HEK293 (cell line): ENCODE results near the gene TCOF1.

Experiments used
- EGR2 ChIP-seq: fragments of 450-650 bp; formaldehyde crosslinking; IDR thresholded peaks from 2 replicates; pipeline ENCODE4 v1.5.1; 2016; ENCODE audit warnings: low read depth, missing biosample characterization, missing genetic modification characterization
- ZFP3 ChIP-seq: fragments of 450-650 bp; formaldehyde crosslinking; IDR thresholded peaks from 2 replicates; pipeline ENCODE4 v1.5.1; 2016; ENCODE audit warnings: low read depth, missing biosample characterization, missing genetic modification characterization
- ZNF146 ChIP-seq: fragments of 450-650 bp; formaldehyde crosslinking; IDR thresholded peaks from 2 replicates; pipeline ENCODE4 v1.5.1; 2016; ENCODE audit warnings: missing biosample characterization, missing genetic modification characterization
- ZNF501 ChIP-seq: fragments of 450-650 bp; formaldehyde crosslinking; IDR thresholded peaks from 2 replicates; pipeline ENCODE4 v1.5.1; 2016; ENCODE audit warnings: missing biosample characterization, missing genetic modification characterization
- ZNF530 ChIP-seq: fragments of 450-650 bp; formaldehyde crosslinking; IDR thresholded peaks from 2 replicates; pipeline ENCODE4 v1.5.1; 2016; ENCODE audit warnings: low read depth, missing biosample characterization, missing genetic modification characterization
- ZNF701 ChIP-seq: fragments of 450-650 bp; formaldehyde crosslinking; IDR thresholded peaks from 2 replicates; pipeline ENCODE4 v1.5.1; 2016; ENCODE audit warnings: missing biosample characterization, missing genetic modification characterization
- TF ChIP-seq, protein P1 (sequence below): fragments of 450-650 bp; formaldehyde crosslinking; IDR thresholded peaks from 2 replicates; pipeline ENCODE4 v1.5.1; 2016; ENCODE audit warnings: missing biosample characterization, missing genetic modification characterization
- TF ChIP-seq, protein P2 (sequence below): fragments of 450-650 bp; formaldehyde crosslinking; IDR thresholded peaks from 2 replicates; pipeline ENCODE4 v1.5.1; 2016; ENCODE audit warnings: missing biosample characterization, missing genetic modification characterization
- TF ChIP-seq, protein P3 (sequence below): fragments of 450-650 bp; formaldehyde crosslinking; IDR thresholded peaks from 2 replicates; pipeline ENCODE4 v1.5.1; 2016; ENCODE audit warnings: missing biosample characterization, missing genetic modification characterization
- TF ChIP-seq, protein P4 (sequence below): fragments of 450-650 bp; IDR thresholded peaks from 2 replicates; pipeline ENCODE4 v1.5.1; 2018; ENCODE audit warnings: missing biosample characterization, missing genetic modification characterization

DNA sequence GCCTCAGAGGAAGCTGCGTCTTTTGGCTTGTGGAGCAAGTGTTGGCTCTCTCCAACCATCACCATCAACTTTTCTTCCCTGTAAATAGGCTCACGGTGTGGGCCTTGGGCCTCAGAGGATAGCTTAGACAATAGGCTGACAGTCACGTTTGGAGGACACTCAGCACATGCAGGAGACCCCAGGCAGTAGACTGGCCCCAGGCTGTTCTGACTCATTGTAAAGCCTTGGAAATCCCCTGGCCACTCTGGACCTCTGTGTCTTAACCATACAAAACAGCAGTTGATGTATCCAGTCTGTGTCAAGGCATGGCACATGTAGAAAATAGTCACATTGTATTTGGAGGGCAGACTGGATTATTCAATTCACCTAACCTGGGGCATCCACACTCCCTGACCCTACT is 36.6 kb downstream of the TCOF1 start:
- TF ChIP-seq ZNF501 (tag by site-specific recombination) (no peak), ZFP3 (tag by site-specific recombination) (no peak), ZNF701 (tag by site-specific recombination) (no peak), ZNF530 (no peak), EGR2 (tag by site-specific recombination) (no peak), ZNF146 (no peak)
- TF ChIP-seq, protein P1, sequence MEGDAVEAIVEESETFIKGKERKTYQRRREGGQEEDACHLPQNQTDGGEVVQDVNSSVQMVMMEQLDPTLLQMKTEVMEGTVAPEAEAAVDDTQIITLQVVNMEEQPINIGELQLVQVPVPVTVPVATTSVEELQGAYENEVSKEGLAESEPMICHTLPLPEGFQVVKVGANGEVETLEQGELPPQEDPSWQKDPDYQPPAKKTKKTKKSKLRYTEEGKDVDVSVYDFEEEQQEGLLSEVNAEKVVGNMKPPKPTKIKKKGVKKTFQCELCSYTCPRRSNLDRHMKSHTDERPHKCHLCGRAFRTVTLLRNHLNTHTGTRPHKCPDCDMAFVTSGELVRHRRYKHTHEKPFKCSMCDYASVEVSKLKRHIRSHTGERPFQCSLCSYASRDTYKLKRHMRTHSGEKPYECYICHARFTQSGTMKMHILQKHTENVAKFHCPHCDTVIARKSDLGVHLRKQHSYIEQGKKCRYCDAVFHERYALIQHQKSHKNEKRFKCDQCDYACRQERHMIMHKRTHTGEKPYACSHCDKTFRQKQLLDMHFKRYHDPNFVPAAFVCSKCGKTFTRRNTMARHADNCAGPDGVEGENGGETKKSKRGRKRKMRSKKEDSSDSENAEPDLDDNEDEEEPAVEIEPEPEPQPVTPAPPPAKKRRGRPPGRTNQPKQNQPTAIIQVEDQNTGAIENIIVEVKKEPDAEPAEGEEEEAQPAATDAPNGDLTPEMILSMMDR (tag by site-specific recombination): no peak
- TF ChIP-seq, protein P2, sequence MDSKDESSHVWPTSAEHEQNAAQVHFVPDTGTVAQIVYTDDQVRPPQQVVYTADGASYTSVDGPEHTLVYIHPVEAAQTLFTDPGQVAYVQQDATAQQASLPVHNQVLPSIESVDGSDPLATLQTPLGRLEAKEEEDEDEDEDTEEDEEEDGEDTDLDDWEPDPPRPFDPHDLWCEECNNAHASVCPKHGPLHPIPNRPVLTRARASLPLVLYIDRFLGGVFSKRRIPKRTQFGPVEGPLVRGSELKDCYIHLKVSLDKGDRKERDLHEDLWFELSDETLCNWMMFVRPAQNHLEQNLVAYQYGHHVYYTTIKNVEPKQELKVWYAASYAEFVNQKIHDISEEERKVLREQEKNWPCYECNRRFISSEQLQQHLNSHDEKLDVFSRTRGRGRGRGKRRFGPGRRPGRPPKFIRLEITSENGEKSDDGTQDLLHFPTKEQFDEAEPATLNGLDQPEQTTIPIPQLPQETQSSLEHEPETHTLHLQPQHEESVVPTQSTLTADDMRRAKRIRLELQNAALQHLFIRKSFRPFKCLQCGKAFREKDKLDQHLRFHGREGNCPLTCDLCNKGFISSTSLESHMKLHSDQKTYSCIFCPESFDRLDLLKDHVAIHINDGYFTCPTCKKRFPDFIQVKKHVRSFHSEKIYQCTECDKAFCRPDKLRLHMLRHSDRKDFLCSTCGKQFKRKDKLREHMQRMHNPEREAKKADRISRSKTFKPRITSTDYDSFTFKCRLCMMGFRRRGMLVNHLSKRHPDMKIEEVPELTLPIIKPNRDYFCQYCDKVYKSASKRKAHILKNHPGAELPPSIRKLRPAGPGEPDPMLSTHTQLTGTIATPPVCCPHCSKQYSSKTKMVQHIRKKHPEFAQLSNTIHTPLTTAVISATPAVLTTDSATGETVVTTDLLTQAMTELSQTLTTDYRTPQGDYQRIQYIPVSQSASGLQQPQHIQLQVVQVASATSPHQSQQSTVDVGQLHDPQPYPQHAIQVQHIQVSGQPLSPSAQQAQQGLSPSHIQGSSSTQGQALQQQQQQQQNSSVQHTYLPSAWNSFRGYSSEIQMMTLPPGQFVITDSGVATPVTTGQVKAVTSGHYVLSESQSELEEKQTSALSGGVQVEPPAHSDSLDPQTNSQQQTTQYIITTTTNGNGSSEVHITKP (tag by site-specific recombination): no peak
- TF ChIP-seq, protein P3, sequence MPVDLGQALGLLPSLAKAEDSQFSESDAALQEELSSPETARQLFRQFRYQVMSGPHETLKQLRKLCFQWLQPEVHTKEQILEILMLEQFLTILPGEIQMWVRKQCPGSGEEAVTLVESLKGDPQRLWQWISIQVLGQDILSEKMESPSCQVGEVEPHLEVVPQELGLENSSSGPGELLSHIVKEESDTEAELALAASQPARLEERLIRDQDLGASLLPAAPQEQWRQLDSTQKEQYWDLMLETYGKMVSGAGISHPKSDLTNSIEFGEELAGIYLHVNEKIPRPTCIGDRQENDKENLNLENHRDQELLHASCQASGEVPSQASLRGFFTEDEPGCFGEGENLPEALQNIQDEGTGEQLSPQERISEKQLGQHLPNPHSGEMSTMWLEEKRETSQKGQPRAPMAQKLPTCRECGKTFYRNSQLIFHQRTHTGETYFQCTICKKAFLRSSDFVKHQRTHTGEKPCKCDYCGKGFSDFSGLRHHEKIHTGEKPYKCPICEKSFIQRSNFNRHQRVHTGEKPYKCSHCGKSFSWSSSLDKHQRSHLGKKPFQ (tag by site-specific recombination): no peak
- TF ChIP-seq, protein P4, sequence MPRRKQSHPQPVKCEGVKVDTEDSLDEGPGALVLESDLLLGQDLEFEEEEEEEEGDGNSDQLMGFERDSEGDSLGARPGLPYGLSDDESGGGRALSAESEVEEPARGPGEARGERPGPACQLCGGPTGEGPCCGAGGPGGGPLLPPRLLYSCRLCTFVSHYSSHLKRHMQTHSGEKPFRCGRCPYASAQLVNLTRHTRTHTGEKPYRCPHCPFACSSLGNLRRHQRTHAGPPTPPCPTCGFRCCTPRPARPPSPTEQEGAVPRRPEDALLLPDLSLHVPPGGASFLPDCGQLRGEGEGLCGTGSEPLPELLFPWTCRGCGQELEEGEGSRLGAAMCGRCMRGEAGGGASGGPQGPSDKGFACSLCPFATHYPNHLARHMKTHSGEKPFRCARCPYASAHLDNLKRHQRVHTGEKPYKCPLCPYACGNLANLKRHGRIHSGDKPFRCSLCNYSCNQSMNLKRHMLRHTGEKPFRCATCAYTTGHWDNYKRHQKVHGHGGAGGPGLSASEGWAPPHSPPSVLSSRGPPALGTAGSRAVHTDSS: no peak
